HepG2 (cell line): ENCODE measurements around the gene BAG5. TPM values are rescaled to one million over a fixed set of nuclear protein-coding genes. Genes with fewer than 3 reads are reported as not detected.

ENCODE experiments used
- ADNP ChIP-seq: sonication (generic); formaldehyde crosslinking; IDR thresholded peaks from 2 replicates; pipeline ENCODE4 v1.4.0; 2020; ENCODE audit warnings: missing genetic modification reagents
- FIP1L1 ChIP-seq: fragments of 200-400 bp; formaldehyde crosslinking; IDR thresholded peaks from 2 replicates; pipeline ENCODE4 v1.6.1; 2018; ENCODE audit warnings: low read depth, mild to moderate bottlenecking, low read length, moderate library complexity, borderline replicate concordance; ENCODE audit not compliant: insufficient read depth
- FOSL1 ChIP-seq: sonication (generic); formaldehyde crosslinking; IDR thresholded peaks from 2 replicates; pipeline ENCODE4 v1.9.0; 2021; ENCODE audit warnings: missing genetic modification reagents, borderline replicate concordance
- HMGXB4 ChIP-seq, 2 experiments: sonication (generic) in 1 of 2; formaldehyde crosslinking in 1 of 2; IDR thresholded peaks; 2 replicates each; pipeline versions ENCODE4 v1.4.0 to v1.6.1; 2018 to 2020; ENCODE audit warnings: missing genetic modification reagents in 2 of 2, borderline replicate concordance in 1 of 2, low read depth in 1 of 2, mild to moderate bottlenecking in 1 of 2, missing biosample characterization in 1 of 2
- MLLT10 ChIP-seq: sonication (generic); formaldehyde crosslinking; IDR thresholded peaks from 2 replicates; pipeline ENCODE4 v1.4.0; 2020; ENCODE audit warnings: missing genetic modification reagents
- NAIF1 ChIP-seq: sonication (generic); formaldehyde crosslinking; IDR thresholded peaks from 2 replicates; pipeline ENCODE4 v1.5.0; 2020; ENCODE audit warnings: mild to moderate bottlenecking, missing genetic modification reagents, borderline replicate concordance
- NONO ChIP-seq, 2 experiments: fragments of 450-650 bp in 1 of 2; sonication (generic) in 1 of 2; formaldehyde crosslinking in 1 of 2; IDR thresholded peaks in 1 of 2; conservative IDR thresholded peaks in 1 of 2; 2 replicates each; pipeline versions ENCODE4 v1.6.1 to v1.8.0; 2017 to 2022; ENCODE audit warnings: mild to moderate bottlenecking in 1 of 2, missing genetic modification reagents in 1 of 2, moderate library complexity in 1 of 2
- RFX1 ChIP-seq: fragments of 450-650 bp; IDR thresholded peaks from 2 replicates; pipeline ENCODE4 v1.6.1; 2017
- TARDBP ChIP-seq: sonication (generic); formaldehyde crosslinking; IDR thresholded peaks from 2 replicates; pipeline ENCODE4 v1.8.0; 2022; ENCODE audit warnings: mild to moderate bottlenecking, missing genetic modification reagents
- THAP7 ChIP-seq: sonication (generic); formaldehyde crosslinking; IDR thresholded peaks from 2 replicates; pipeline ENCODE4 v1.8.1; 2023; ENCODE audit warnings: mild to moderate bottlenecking, missing genetic modification reagents
- THYN1 ChIP-seq: sonication (generic); formaldehyde crosslinking; IDR thresholded peaks from 2 replicates; pipeline ENCODE4 v1.8.1; 2023; ENCODE audit warnings: low read depth, mild to moderate bottlenecking, moderate library complexity, missing genetic modification reagents, borderline replicate concordance
- U2AF1 ChIP-seq: fragments of 200-400 bp; formaldehyde crosslinking; optimal IDR thresholded peaks from 2 replicates; pipeline ENCODE3; 2017; ENCODE audit warnings: mild to moderate bottlenecking, low read depth, low read length
- ZFX ChIP-seq: sonication (generic); formaldehyde crosslinking; IDR thresholded peaks from 2 replicates; pipeline ENCODE4 v1.4.0; 2020; ENCODE audit warnings: mild to moderate bottlenecking, low read depth, missing genetic modification reagents, moderate library complexity
- ZNF121 ChIP-seq: sonication (generic); formaldehyde crosslinking; IDR thresholded peaks from 2 replicates; pipeline ENCODE4 v1.5.0; 2020; ENCODE audit warnings: mild to moderate bottlenecking, missing genetic modification reagents
- ZNF34 ChIP-seq: sonication (generic); formaldehyde crosslinking; IDR thresholded peaks from 2 replicates; pipeline ENCODE4 v1.4.0; 2020; ENCODE audit warnings: mild to moderate bottlenecking, missing genetic modification reagents, borderline replicate concordance
- ZNF670 ChIP-seq: sonication (generic); formaldehyde crosslinking; IDR thresholded peaks from 2 replicates; pipeline ENCODE4 v1.8.0; 2022; ENCODE audit warnings: mild to moderate bottlenecking, missing genetic modification reagents, borderline replicate concordance
- ZNF775 ChIP-seq: sonication (generic); formaldehyde crosslinking; IDR thresholded peaks from 2 replicates; pipeline ENCODE4 v1.4.0; 2020; ENCODE audit warnings: missing genetic modification reagents, mild to moderate bottlenecking, moderate library complexity, borderline replicate concordance
- ZNF777 ChIP-seq: sonication (generic); formaldehyde crosslinking; IDR thresholded peaks from 2 replicates; pipeline ENCODE4 v1.4.0; 2020; ENCODE audit warnings: missing genetic modification reagents
- polyA plus RNA-seq, 8 experiments: library from polyadenylated mRNA; depleted of rRNA in 3 of 8; stranded (reverse) in 7 of 8; unstranded in 1 of 8; fragments of >200 nt; fragmentation: Illumina TruSeq in 4 of 8; extraction: Trizol in 4 of 8; gene quantifications; 2 replicates each; pipeline versions ENCODE4 v1.2.1 to v1.2.3, GENCODE V29; 2011 to 2016; ENCODE audit warnings: low read depth in 4 of 8, missing spikeins in 1 of 8, mixed read lengths in 1 of 8; ENCODE audit not compliant: insufficient read depth in 1 of 8
- total RNA-seq, 5 experiments: library from RNA; depleted of rRNA; stranded (reverse); fragments of >200 nt; fragmentation: Illumina TruSeq; extraction: Trizol; gene quantifications; 2 replicates each; pipeline ENCODE4 v1.2.3, GENCODE V29; 2016; ENCODE audit warnings: low read depth in 1 of 5
- TF ChIP-seq, protein P1 (sequence below): sonication (generic); formaldehyde crosslinking; conservative IDR thresholded peaks from 2 replicates; pipeline ENCODE4 v1.4.0; 2020; ENCODE audit warnings: missing genetic modification reagents
- TF ChIP-seq, protein P2 (sequence below): sonication (generic); formaldehyde crosslinking; IDR thresholded peaks from 2 replicates; pipeline ENCODE4 v1.5.1; 2020; ENCODE audit warnings: mild to moderate bottlenecking, missing genetic modification reagents

The BAG5 gene
- total and polyA plus RNA-seq, 2 of the 13 experiments (the other 11 are each of a cell fraction or from before 2014, with no cell fraction given): 3.5 to 21.0 TPM

DNA sequence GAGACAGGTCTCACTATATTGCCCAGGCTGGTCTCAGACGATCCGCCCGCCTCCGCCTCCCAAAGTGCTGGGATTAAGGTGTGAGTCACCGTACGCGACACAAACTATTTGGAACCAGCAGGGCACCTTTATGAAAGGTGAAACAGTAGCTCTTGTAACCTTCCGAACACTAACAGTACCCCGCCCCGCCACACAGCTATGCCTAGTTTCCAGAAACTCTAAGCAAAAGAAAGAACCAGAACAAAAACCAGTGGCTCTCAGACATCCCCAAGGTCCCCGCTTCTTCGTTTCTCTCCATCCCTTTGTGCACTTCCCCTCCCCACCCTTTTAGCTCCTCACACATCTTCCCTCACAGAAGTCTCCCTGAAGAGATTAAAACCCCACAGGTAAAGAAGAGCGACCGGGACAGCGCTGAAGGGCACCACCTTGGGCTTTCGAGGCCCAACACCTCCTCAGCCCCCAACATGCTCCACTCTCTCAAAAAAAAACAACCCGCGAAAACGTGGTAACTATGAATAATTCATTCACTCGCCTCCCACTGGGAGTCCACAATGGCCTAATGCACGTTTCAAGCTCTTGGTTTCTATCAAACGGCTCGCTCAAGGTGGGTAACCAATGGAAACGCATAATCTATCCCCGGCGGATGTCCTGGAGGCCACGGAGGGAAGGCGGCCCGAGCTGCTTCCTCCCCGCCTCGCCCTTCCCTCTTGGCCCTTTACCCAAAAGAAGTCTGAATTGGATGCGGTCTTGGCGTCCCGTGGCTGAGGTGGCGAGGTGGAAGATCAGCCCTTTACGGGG lies 877 bp downstream of the BAG5 start (continued):
- TF ChIP-seq THYN1 (CRISPR knock-in tag): no peak
- TF ChIP-seq NAIF1: no peak
- TF ChIP-seq U2AF1: peak; percentile 51
- TF ChIP-seq FOSL1 (CRISPR knock-in tag): no peak
- TF ChIP-seq ZNF34 (CRISPR knock-in tag): 0 out of 2 replicates have a peak, but pooled peaks have one; percentile 5
- TF ChIP-seq ZNF121 (CRISPR knock-in tag): peak; percentile 49; the same call in 1 of the 2 replicates
- TF ChIP-seq THAP7 (CRISPR knock-in tag): no peak
- TF ChIP-seq MLLT10 (CRISPR knock-in tag): no peak
- no peak for TF ChIP-seq ZNF775 (CRISPR knock-in tag)
- TF ChIP-seq, protein P1, sequence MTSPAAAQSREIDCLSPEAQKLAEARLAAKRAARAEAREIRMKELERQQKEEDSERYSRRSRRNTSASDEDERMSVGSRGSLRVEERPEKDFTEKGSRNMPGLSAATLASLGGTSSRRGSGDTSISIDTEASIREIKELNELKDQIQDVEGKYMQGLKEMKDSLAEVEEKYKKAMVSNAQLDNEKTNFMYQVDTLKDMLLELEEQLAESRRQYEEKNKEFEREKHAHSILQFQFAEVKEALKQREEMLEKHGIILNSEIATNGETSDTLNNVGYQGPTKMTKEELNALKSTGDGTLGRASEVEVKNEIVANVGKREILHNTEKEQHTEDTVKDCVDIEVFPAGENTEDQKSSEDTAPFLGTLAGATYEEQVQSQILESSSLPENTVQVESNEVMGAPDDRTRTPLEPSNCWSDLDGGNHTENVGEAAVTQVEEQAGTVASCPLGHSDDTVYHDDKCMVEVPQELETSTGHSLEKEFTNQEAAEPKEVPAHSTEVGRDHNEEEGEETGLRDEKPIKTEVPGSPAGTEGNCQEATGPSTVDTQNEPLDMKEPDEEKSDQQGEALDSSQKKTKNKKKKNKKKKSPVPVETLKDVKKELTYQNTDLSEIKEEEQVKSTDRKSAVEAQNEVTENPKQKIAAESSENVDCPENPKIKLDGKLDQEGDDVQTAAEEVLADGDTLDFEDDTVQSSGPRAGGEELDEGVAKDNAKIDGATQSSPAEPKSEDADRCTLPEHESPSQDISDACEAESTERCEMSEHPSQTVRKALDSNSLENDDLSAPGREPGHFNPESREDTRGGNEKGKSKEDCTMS (CRISPR knock-in tag): no peak
- no peak for TF ChIP-seq ADNP
- no peak for TF ChIP-seq FIP1L1
- 0 out of 2 replicates have a peak, but pooled peaks have one; percentile 27 for TF ChIP-seq ZFX (CRISPR knock-in tag)
- no peak for TF ChIP-seq ZNF777
- TF ChIP-seq HMGXB4 (CRISPR knock-in tag; IDR thresholded peaks at IDR 0.05; ENCODE audit: borderline replicate concordance in 1 of 2, low read depth in 1 of 2): peak in 1 of 2 experiments; percentile 52; a peak in 1 of 4 replicates
- TF ChIP-seq TARDBP (CRISPR knock-in tag): no peak
- TF ChIP-seq, protein P2, sequence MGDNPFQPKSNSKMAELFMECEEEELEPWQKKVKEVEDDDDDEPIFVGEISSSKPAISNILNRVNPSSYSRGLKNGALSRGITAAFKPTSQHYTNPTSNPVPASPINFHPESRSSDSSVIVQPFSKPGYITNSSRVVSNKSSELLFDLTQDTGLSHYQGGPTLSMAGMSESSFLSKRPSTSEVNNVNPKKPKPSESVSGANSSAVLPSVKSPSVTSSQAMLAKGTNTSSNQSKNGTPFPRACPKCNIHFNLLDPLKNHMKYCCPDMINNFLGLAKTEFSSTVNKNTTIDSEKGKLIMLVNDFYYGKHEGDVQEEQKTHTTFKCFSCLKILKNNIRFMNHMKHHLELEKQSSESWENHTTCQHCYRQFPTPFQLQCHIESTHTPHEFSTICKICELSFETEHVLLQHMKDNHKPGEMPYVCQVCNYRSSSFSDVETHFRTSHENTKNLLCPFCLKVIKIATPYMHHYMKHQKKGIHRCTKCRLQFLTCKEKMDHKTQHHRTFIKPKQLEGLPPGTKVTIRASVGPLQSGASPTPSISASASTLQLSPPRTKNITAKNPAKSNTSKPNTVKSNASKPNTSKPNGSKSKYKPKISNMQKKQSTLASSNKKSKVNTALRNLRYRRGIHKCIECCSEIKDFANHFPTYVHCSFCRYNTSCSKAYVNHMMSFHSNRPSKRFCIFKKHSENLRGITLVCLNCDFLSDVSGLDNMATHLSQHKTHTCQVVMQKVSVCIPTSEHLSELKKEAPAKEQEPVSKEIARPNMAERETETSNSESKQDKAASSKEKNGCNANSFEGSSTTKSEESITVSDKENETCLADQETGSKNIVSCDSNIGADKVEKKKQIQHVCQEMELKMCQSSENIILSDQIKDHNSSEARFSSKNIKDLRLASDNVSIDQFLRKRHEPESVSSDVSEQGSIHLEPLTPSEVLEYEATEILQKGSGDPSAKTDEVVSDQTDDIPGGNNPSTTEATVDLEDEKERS: no peak
- no peak for TF ChIP-seq NONO (IDR thresholded peaks at IDR 0.05)
- no peak for TF ChIP-seq NONO (CRISPR knock-in tag; conservative IDR thresholded peaks at IDR 0.05)
- no peak for TF ChIP-seq ZNF670 (CRISPR knock-in tag)
- TF ChIP-seq RFX1: peak; percentile 51; the same call in 1 of the 2 replicates
